Thyroid gland (tissue), 4 donors: Measurements from ENCODE around the gene TP73. TPM values are rescaled to one million over a fixed set of nuclear protein-coding genes. Genes with fewer than 3 reads are reported as not detected.

Experiments used
- DNase-seq, 2 donors: peaks; one replicate each; pipeline ENCODE4 v3.0.0-alpha.2; 2019
- H3K27ac ChIP-seq, 3 donors: fragments of 200-600 bp; sonication (generic); 1 replicate in 2 of 3; 2 replicates in 1 of 3; pipeline ENCODE4 v1.5.1; 2016 to 2019; ENCODE audit warnings: mild to moderate bottlenecking in 1 of 3, moderate library complexity in 1 of 3
- H3K27me3 ChIP-seq: fragments of 200-600 bp; sonication (generic); one replicate; pipeline ENCODE4 v1.5.1; 2019
- H3K36me3 ChIP-seq, 2 donors: fragments of 200-600 bp; sonication (generic); one replicate each; pipeline ENCODE4 v1.5.1; 2016 to 2019
- H3K4me1 ChIP-seq, 2 donors: fragments of 200-600 bp; sonication (generic); one replicate each; pipeline ENCODE4 v1.5.1; 2017 to 2019
- H3K4me3 ChIP-seq, 3 donors: fragments of 200-600 bp; sonication (generic); replicated peaks in 1 of 3; 1 replicate in 2 of 3; 2 replicates in 1 of 3; pipeline ENCODE4 v1.5.1; 2016; ENCODE audit warnings: mild to moderate bottlenecking in 1 of 3
- H3K9me3 ChIP-seq: fragments of 200-600 bp; sonication (generic); one replicate; pipeline ENCODE4 v1.5.1; 2017
- POLR2A ChIP-seq, 2 donors: fragments of 450-650 bp; IDR thresholded peaks; one replicate each; pipeline ENCODE4 v1.6.1; 2017; ENCODE audit warnings: antibody characterized with exemption in 2 of 2, mild to moderate bottlenecking in 2 of 2, moderate library complexity in 1 of 2
- WGBS, 2 donors: methylation state at CpG; one replicate each; pipeline ENCODE4 v1.1.5; 2017; 5-methylcytosine and 5-hydroxymethylcytosine counted together
- intact Hi-C: fragments of 100-400 bp; cut with DNase I; formaldehyde crosslinking; loops from one replicate; pipeline ENCODE4 v1.15.1; 2023
- total RNA-seq, 4 donors: library from RNA; depleted of rRNA; stranded (reverse); fragments of >200 nt; gene quantifications; one replicate each; pipeline ENCODE4 v1.2.3, GENCODE V29; 2016
- TF ChIP-seq, protein P1 (sequence below), 6 experiments: fragments of 200-600 bp in 3 of 6; fragments of 450-650 bp in 3 of 6; sonication (generic) in 3 of 6; IDR thresholded peaks; one replicate each; pipeline ENCODE4 v1.5.1; 2016 to 2019; ENCODE audit warnings: antibody characterized with exemption in 6 of 6, mild to moderate bottlenecking in 2 of 6, inconsistent platforms in 1 of 6, moderate library complexity in 1 of 6

TP73 gene
- total RNA-seq, 4 donors from 2014 or later = 0.33 to 0.49 TPM; not detected in 2

DNA sequence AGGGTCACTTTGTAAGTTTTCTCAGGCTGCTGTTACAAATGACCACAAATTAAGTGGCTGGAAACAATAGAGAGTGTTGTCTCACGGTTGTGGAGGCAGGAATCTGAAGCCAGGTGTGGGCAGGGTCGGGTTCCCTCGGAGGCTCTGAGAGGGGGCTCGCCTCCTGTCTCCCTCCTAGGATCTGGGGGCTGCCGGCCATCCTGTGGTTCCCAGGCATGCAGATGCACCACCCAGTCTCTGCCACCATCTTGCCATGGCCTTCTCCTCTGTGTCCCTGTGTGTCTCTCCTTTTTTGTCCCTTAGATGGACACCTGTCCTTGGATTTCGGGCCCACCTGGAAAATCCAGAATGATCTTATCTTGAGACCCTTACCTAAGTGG is 4.8 kb downstream of the TP73 start:
- 68 to 83% methylated on average over 5 to 6 of the region's 6 CpGs for WGBS, 2 donors
- Histone ChIP-seq H3K27ac (no peak overlapping the region), H3K36me3 (no peaks in the 10 kb centered on the region), H3K27me3 (peaks cover under 1% of the 10 kb centered on the region), H3K4me1 (peaks cover 5 to 8% of the 10 kb centered on the region in 2 donors), H3K4me3 (no peak overlapping the region), H3K9me3 (no peaks in the 10 kb centered on the region)
- TF ChIP-seq, protein P1, sequence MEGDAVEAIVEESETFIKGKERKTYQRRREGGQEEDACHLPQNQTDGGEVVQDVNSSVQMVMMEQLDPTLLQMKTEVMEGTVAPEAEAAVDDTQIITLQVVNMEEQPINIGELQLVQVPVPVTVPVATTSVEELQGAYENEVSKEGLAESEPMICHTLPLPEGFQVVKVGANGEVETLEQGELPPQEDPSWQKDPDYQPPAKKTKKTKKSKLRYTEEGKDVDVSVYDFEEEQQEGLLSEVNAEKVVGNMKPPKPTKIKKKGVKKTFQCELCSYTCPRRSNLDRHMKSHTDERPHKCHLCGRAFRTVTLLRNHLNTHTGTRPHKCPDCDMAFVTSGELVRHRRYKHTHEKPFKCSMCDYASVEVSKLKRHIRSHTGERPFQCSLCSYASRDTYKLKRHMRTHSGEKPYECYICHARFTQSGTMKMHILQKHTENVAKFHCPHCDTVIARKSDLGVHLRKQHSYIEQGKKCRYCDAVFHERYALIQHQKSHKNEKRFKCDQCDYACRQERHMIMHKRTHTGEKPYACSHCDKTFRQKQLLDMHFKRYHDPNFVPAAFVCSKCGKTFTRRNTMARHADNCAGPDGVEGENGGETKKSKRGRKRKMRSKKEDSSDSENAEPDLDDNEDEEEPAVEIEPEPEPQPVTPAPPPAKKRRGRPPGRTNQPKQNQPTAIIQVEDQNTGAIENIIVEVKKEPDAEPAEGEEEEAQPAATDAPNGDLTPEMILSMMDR (IDR thresholded peaks at IDR 0.05) = no peak
- no peak for TF ChIP-seq POLR2A (IDR thresholded peaks at IDR 0.05)
- intact Hi-C loops = no loop called here
- no peak for DNase-seq

DNA sequence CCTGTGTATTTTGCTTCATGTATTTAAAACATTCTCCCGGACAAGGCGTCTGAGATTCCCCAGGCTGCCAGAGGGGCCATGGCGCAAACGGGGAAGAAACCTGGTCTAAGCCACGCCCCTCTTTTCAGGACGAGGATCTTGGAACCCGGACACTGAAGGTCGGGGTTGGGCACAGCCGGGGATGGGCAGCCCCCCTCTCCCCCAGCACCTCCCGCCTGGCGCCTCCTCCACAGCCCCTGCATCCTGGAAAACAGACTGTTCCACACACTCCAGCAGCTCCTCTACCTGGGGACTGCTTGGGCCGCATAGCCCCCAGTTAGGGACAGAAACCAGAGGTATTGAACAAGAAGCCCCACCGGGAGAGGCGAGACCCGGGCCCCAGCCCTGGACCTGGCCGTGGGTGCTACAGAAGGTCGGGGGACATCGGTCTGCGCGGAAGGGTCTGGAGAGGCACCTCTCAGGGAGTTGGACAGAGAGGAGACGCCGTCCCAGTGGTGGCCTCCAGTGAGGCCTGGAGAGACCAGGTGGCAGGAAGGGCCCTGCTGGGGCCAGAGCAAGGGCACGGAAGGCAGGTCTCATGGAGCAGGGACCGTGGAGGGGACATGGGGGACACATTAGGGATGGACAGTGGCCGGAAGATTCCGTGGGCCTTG is 5.4 kb downstream of the TP73 start:
- Histone ChIP-seq H3K4me1 (peaks cover 2 to 5% of the 10 kb centered on the region in 2 donors), H3K4me3 (no peak overlapping the region), H3K9me3 (no peaks in the 10 kb centered on the region), H3K36me3 (no peaks in the 10 kb centered on the region), H3K27me3 (no peaks in the 10 kb centered on the region), H3K27ac (no peak overlapping the region)
- WGBS, 2 donors = 74 to 81% methylated on average over 17 to 24 of the region's 26 CpGs
- DNase-seq = no peak
- intact Hi-C loops = no loop called here
- TF ChIP-seq, protein P1 (IDR thresholded peaks at IDR 0.05) = no peak
- TF ChIP-seq POLR2A (IDR thresholded peaks at IDR 0.05) = no peak

DNA sequence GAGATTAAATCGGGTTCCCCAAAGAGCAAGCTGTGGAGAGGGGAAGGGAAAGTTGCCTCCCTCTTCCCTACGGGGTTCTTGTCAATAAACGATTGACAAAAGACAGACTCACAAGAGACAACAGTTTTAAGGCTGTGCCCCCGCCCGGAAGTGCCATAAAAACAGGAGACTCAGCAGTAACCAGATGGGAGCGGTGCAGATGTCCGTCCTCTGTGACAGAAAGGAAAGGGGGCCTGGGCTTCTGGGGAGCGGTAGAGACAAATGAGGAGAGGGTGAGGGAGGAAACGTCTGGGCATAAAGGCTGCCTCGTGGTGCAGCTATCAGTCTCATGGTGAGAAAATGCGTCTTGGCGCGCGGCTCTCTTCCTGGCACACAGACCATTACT is 5.9 kb downstream of the TP73 start:
- Histone ChIP-seq H3K4me1 (peaks cover 0 to 5% of the 10 kb centered on the region in 2 donors), H3K27ac (no peak overlapping the region), H3K9me3 (no peaks in the 10 kb centered on the region), H3K4me3 (no peak overlapping the region), H3K36me3 (no peaks in the 10 kb centered on the region), H3K27me3 (no peaks in the 10 kb centered on the region)
- WGBS, 2 donors = 73 to 75% methylated on average over 14 of the region's 14 CpGs
- TF ChIP-seq POLR2A (IDR thresholded peaks at IDR 0.05) = no peak
- TF ChIP-seq, protein P1 (IDR thresholded peaks at IDR 0.05) = no peak
- intact Hi-C loops = no loop called here
- no peak for DNase-seq

DNA sequence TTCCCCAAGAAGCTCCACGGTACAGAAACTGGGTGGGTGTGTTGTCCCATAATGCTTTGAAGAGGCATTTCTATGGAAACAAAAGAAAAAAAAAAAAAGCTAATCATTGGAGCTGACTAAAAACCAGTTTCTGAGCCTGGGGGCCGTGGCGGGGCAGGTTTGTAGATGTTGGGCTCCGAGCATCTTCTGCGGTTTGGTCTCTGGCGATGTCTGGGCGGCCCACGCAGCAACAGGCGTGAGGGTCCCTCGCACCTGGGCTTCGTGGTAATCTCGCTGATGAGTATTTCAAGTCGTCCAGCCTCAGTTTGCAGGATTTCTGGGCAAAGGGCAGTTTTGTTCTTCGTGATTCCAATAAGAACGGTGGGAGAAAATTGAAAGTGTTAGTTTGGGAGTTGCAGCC is 6.8 kb downstream of the TP73 start:
- no peaks in the 10 kb centered on the region for H3K27me3 ChIP-seq
- DNase-seq = no peak
- no peak overlapping the region for H3K4me3 ChIP-seq
- WGBS, 2 donors = 81 to 88% methylated on average over 14 to 15 of the region's 15 CpGs
- H3K36me3 ChIP-seq = no peaks in the 10 kb centered on the region
- no peak overlapping the region for H3K27ac ChIP-seq
- intact Hi-C loops = no loop called here
- H3K9me3 ChIP-seq = no peaks in the 10 kb centered on the region
- H3K4me1 ChIP-seq = peaks cover 0 to 5% of the 10 kb centered on the region in 2 donors
- TF ChIP-seq POLR2A (IDR thresholded peaks at IDR 0.05) = no peak
- TF ChIP-seq, protein P1 (IDR thresholded peaks at IDR 0.05) = no peak

DNA sequence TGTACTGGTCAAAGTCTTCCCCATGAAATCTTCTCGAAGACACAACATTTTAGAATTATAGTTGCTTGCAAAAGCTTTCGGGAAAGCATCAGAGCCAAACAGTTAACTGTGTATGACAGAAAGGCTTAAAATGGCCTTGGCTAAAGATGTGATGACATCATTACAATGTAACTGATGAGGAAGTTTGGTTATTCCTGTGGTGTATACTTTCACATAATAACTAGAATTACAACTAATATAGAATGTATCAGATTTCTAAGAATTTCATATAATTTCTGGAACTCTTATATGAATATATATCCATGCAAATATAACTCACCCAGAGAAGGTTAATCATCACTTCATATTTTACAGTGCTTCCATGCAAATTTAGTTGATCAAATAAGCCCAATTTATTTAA is 8.4 kb downstream of the TP73 start:
- no peak for DNase-seq
- Histone ChIP-seq H3K27me3 (no peaks in the 10 kb centered on the region), H3K36me3 (no peaks in the 10 kb centered on the region), H3K4me3 (no peak overlapping the region), H3K27ac (no peak overlapping the region), H3K4me1 (peaks cover 0 to 1% of the 10 kb centered on the region in 2 donors), H3K9me3 (no peaks in the 10 kb centered on the region)
- intact Hi-C loops = no loop called here
- TF ChIP-seq POLR2A (IDR thresholded peaks at IDR 0.05) = no peak
- TF ChIP-seq, protein P1 (IDR thresholded peaks at IDR 0.05) = no peak
- 86 to 89% methylated on average over 2 of the region's 2 CpGs for WGBS, 2 donors
